NOMO-1 treated with DMSO at 0.1 percent for 48 hours (cell line): ENCODE measurements around the gene DIAPH3.

ENCODE experiments used
- DNase-seq: peaks from one replicate; lab custom pipeline; 2025; ENCODE audit not compliant: unreplicated experiment; lab: John Stamatoyannopoulos, UW

DIAPH3 gene

GRCh38 chr13:59793107-59793506 lies 370.6 kb downstream of the DIAPH3 start:
- no peak for DNase-seq

GRCh38 chr13:59790626-59791025 lies 373.1 kb downstream of the DIAPH3 start:
- no peak for DNase-seq

GRCh38 chr13:59789558-59789957 lies 374.2 kb downstream of the DIAPH3 start:
- no peak for DNase-seq

GRCh38 chr13:59787679-59788078 lies 376.0 kb downstream of the DIAPH3 start:
- no peak for DNase-seq

- DNase-seq, result no peak
Observed at GRCh38 chr13:59782696-59783095, 381.0 kb downstream of the DIAPH3 start.

GRCh38 chr13:59780058-59780457 lies 383.7 kb downstream of the DIAPH3 start:
- DNase-seq, result no peak

GRCh38 chr13:59776924-59777690 lies 386.6 kb downstream of the DIAPH3 start:
- no peak for DNase-seq

- DNase-seq, result no peak
Observed at GRCh38 chr13:59774491-59774971, 389.2 kb downstream of the DIAPH3 start.

GRCh38 chr13:59771272-59771671 lies 392.5 kb downstream of the DIAPH3 start:
- DNase-seq, result no peak

- no peak for DNase-seq
Observed at GRCh38 chr13:59770451-59770850, 393.3 kb downstream of the DIAPH3 start.

DNA sequence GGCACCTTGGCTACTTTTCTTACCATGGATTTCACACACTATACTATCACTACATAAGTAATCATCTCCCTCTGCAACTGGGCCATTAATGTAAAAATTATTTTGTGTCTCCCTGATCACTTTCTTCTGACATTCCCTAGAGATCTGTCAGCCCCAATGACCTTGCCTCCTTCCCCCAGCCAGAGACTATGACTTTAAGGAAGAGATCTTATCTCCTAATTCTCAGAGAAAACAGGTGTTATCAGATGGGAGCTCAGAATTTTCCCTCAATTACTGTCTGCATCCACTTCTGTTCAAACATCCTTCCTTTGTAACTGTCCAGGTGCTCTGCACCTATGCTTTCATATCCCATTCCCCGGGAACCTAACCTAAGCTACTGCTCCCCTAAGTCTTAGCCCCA lies 397.5 kb downstream of the DIAPH3 start:
- no peak for DNase-seq

GRCh38 chr13:59755632-59756290 lies 408.0 kb downstream of the DIAPH3 start:
- DNase-seq, result no peak

DNA sequence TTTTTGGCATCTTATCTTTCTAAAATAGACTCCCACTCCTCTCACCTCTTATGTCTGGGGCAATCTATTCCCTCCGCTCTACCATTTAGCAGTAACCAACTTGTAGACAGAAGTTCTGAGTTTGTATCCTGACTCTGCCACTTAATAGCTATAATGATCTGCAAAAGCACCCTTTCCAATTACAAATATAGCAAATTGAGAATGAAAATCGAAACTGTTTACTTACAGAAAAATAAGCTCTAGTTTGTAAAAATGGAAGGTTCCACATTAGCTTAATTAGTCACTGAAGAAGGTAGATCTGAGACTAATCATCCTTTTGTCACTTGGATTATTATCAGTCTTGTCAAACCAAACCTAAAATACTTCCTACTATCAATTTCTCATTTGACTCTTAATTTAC lies 409.3 kb downstream of the DIAPH3 start:
- no peak for DNase-seq

DNA sequence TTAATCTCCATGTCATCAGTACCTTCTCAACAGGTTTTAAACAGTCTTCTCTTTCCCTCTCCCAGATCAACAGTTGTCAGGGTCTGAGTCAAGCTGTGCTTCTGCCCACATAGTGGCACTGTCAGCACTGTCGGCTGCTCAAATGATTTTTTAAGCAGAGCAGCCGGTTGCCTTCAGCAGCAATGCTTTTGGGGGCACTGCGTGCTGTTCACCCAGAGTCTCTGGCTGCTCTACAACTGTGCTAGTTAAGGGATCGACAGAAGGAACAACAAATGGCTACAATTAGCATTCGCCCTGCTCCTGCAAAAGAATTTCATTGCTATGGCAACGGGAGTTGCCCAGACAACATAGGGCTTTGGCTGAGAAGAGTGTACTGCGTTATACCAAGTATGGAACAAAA lies 412.9 kb downstream of the DIAPH3 start:
- DNase-seq, result no peak

DNA sequence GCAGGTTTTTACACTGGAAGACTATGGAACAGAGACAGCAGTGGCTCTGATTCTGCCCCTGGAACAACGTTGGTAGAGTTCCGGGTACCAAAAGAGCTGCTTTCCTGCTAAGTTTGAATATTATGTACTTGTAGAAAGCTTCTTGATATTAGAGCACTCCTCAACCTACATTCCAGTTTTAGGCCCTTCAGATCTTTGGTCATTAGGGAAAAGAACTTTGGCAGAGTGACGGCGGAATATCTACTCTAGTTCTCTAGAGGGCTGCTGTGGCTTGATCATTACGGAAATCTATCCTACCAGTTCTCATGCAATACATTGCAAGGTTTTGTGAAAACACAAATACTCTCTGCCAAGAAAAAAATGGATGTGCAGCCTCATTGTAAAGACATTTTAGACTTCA lies 415.7 kb downstream of the DIAPH3 start:
- DNase-seq, result no peak

GRCh38 chr13:59747529-59747928 lies 416.2 kb downstream of the DIAPH3 start:
- no peak for DNase-seq

DNA sequence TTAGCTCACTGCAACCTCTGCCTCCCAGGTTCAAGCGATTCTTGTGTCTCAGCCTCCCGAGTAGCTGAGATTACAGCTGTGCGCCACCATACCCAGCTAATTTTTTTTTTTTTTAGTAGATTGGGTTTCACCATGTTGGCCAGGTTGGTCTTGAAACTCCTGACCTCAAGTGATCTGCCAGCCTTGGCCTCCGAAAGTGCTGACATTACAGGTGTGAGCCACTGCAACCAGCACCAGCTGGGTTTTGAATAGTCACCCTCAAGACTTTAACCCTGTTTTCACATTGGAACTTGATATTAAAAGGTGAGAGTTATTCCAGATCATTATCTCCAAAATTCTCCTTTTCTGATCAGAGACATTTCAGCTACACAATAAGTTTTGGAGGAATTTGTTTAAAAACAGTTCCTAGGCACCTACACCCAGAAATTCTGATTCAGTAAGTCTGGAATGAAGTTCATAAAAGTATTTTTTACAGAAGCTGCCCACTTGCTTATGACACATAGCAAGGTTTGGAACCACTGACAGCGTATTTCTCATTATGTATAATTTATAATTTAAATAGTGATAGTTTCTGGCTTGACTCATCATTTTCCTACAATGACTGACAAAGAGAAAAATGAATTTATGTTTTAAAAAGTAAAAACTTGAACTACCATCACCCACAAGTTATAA lies 417.3 kb downstream of the DIAPH3 start:
- no peak for DNase-seq

- no peak for DNase-seq
Observed at GRCh38 chr13:59745392-59745788, 418.3 kb downstream of the DIAPH3 start.

GRCh38 chr13:59744747-59745391 lies 418.9 kb downstream of the DIAPH3 start:
- DNase-seq, result no peak

DNA sequence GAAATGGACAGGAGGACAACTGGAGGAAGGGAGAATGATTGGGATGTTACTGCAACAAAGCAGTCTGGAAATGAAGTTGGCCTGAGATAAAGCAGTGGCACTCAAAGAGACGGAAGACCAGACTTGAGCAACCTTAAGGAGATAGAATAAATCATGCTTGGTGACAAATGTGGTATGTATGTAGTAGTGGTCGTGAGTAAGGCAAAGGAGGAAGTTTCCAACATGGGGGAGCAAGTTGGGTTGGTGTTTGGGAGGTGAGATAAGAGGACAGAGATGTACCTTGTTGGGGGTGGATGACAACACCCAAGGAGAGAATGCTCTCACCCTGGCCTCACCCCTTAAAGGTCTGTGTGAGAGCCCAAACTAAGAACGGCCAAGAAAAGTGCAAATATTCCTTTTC lies 420.5 kb downstream of the DIAPH3 start:
- DNase-seq, result no peak

DNA sequence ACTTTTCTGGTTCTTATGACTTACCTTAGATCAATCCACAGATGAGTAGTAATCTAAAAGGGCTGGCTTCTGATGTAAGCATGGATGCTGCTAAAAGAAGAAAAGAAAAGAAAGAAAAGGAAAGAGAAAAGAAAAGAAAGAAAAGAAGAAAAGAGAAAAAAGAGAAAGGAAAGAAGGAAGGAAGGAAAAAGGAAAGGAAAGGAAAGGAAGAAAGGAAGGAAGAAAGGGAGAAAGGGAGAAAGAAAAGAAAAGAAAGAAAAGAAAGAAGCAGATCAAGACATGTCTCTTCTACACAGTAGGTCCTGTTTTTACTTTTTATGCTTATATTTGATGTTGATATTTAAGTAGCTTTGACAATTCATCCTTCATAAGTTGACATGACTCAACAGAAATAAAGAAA lies 421.3 kb downstream of the DIAPH3 start:
- no peak for DNase-seq

- no peak for DNase-seq
Observed at GRCh38 chr13:59738921-59739320, 424.8 kb downstream of the DIAPH3 start.
